GM23338 (cell line): ENCODE measurements around the gene VPS37B. TPM values are rescaled to one million over a fixed set of nuclear protein-coding genes. Genes with fewer than 3 reads are reported as not detected.

ENCODE experiments used
- ATAC-seq: fragments of 200-7000 bp; cut with Tn5 transposase; 3 replicates; pipeline ENCODE4 v1.9.1; 2020
- DNase-seq: peaks from one replicate; pipeline ENCODE4 v3.0.0-alpha.2; 2015; ENCODE audit warnings: low spot score
- H2AFZ ChIP-seq: fragments of 200-600 bp; sonication (generic); 2 replicates; pipeline ENCODE4 v1.8.0; 2016; ENCODE audit warnings: antibody characterized with exemption, mild to moderate bottlenecking, moderate library complexity
- H3F3A ChIP-seq: fragments of 200-600 bp; sonication (generic); replicated peaks from 2 replicates; pipeline ENCODE4 v1.8.0; 2017; ENCODE audit warnings: antibody characterized with exemption, mixed run types, low read depth
- H3K27ac ChIP-seq: fragments of 200-600 bp; sonication (generic); 2 replicates; pipeline ENCODE4 v1.6.1; 2016; ENCODE audit warnings: low read depth
- H3K27me3 ChIP-seq: fragments of 200-600 bp; sonication (generic); 2 replicates; pipeline ENCODE4 v1.8.0; 2016; ENCODE audit warnings: mild to moderate bottlenecking, mixed run types, moderate library complexity; ENCODE audit not compliant: insufficient read depth
- H3K36me3 ChIP-seq: fragments of 200-600 bp; sonication (generic); 2 replicates; pipeline ENCODE4 v1.8.0; 2016; ENCODE audit warnings: mild to moderate bottlenecking; ENCODE audit not compliant: insufficient read depth
- H3K4me1 ChIP-seq: fragments of 200-600 bp; sonication (generic); 2 replicates; pipeline ENCODE4 v1.8.0; 2016; ENCODE audit warnings: mild to moderate bottlenecking, moderate library complexity; ENCODE audit not compliant: insufficient read depth
- H3K4me2 ChIP-seq: fragments of 200-600 bp; sonication (generic); 2 replicates; pipeline ENCODE4 v1.7.1; 2017; ENCODE audit warnings: mixed run types
- H3K4me3 ChIP-seq: fragments of 200-600 bp; sonication (generic); 2 replicates; pipeline ENCODE4 v1.6.1; 2016; ENCODE audit warnings: mixed run types
- H3K79me2 ChIP-seq: fragments of 200-600 bp; sonication (generic); replicated peaks from 2 replicates; pipeline ENCODE4 v1.8.0; 2017; ENCODE audit warnings: mild to moderate bottlenecking; ENCODE audit not compliant: insufficient read depth
- H3K9me2 ChIP-seq: fragments of 200-600 bp; sonication (generic); 2 replicates; pipeline ENCODE4 v1.8.0; 2017; ENCODE audit not compliant: insufficient read depth
- H4K20me1 ChIP-seq: fragments of 200-600 bp; sonication (generic); replicated peaks from 2 replicates; pipeline ENCODE4 v1.8.0; 2017; ENCODE audit warnings: mild to moderate bottlenecking; ENCODE audit not compliant: insufficient read depth
- H3K27ac Mint-ChIP-seq: 2 replicates; pipeline ENCODE4 v1.8.0; 2020; ENCODE audit warnings: inconsistent platforms, mild to moderate bottlenecking, moderate library complexity, mixed read lengths
- H3K27me3 Mint-ChIP-seq: 3 replicates; pipeline ENCODE4 v1.8.0; 2022; ENCODE audit warnings: low read depth, mild to moderate bottlenecking, moderate library complexity, mixed read lengths, inconsistent platforms; ENCODE audit not compliant: insufficient read depth, poor library complexity
- H3K36me3 Mint-ChIP-seq: 3 replicates; pipeline ENCODE4 v1.8.0; 2021; ENCODE audit warnings: low read depth, mild to moderate bottlenecking, inconsistent platforms, moderate library complexity, mixed read lengths
- H3K4me1 Mint-ChIP-seq: 3 replicates; pipeline ENCODE4 v1.8.0; 2020; ENCODE audit warnings: mild to moderate bottlenecking, inconsistent platforms, mixed read lengths
- H3K4me3 Mint-ChIP-seq: 3 replicates; pipeline ENCODE4 v1.8.0; 2021; ENCODE audit warnings: moderate library complexity, mild to moderate bottlenecking, inconsistent platforms, mixed read lengths
- H3K9me3 Mint-ChIP-seq: 3 replicates; pipeline ENCODE4 v1.8.0; 2020; ENCODE audit warnings: moderate library complexity, mild to moderate bottlenecking, inconsistent platforms, mixed read lengths
- CREB1 ChIP-seq: fragments of 250-450 bp; sonication (Bioruptor Pico); IDR thresholded peaks from 2 replicates; pipeline ENCODE4 v1.5.0; 2020; ENCODE audit warnings: low read depth, mild to moderate bottlenecking, moderate library complexity
- CTCF ChIP-seq, 2 experiments: fragments of 200-600 bp in 1 of 2; sonication (generic) in 1 of 2; conservative IDR thresholded peaks; 2 replicates each; pipeline versions ENCODE4 v1.5.1 to v1.6.1; 2016 to 2017; ENCODE audit warnings: antibody characterized with exemption in 2 of 2, low read depth in 2 of 2, mild to moderate bottlenecking in 2 of 2, moderate library complexity in 1 of 2
- ETS1 ChIP-seq: IDR thresholded peaks from 2 replicates; pipeline ENCODE4 v1.6.1; 2016; ENCODE audit warnings: antibody characterized with exemption
- EZH2 ChIP-seq: fragments of 200-600 bp; sonication (generic); IDR thresholded peaks from one replicate; pipeline ENCODE4 v1.8.0; 2017; ENCODE audit warnings: antibody characterized with exemption, mild to moderate bottlenecking, low read depth; ENCODE audit not compliant: unreplicated experiment
- EZH2phosphoT487 ChIP-seq: fragments of 200-600 bp; sonication (generic); IDR thresholded peaks from one replicate; pipeline ENCODE4 v1.8.1; 2018; ENCODE audit warnings: antibody characterized with exemption; ENCODE audit not compliant: unreplicated experiment
- JUNB ChIP-seq: IDR thresholded peaks from one replicate; pipeline ENCODE4 v1.6.1; 2016; ENCODE audit warnings: antibody characterized with exemption; ENCODE audit not compliant: unreplicated experiment
- NANOG ChIP-seq: IDR thresholded peaks from 2 replicates; pipeline ENCODE4 v1.6.1; 2016; ENCODE audit warnings: antibody characterized with exemption, borderline replicate concordance
- REST ChIP-seq: IDR thresholded peaks from one replicate; pipeline ENCODE4 v1.6.1; 2018; ENCODE audit warnings: antibody characterized with exemption; ENCODE audit not compliant: unreplicated experiment
- ZNF114 ChIP-seq: fragments of 250-450 bp; sonication (Bioruptor Pico); IDR thresholded peaks from 2 replicates; pipeline ENCODE4 v1.5.0; 2020; ENCODE audit warnings: mild to moderate bottlenecking, moderate library complexity
- polyA plus RNA-seq: library from polyadenylated mRNA; unstranded; fragments of >200 nt; fragmentation: Nextera tagmentation; extraction: Ambion mirVana; gene quantifications from 2 replicates; pipeline ENCODE4 v1.2.1, GENCODE V29; 2016
- total RNA-seq: library from RNA; depleted of rRNA; stranded (reverse); fragments of >200 nt; shearing (Covaris generic); gene quantifications from 2 replicates; pipeline ENCODE4 v1.2.3, GENCODE V29; 2014

Gene VPS37B
- total and polyA plus RNA-seq, 2 experiments from 2014 or later = 6.7 to 10.9 TPM

GRCh38 chr12:122870163-122870842 is 25.6 kb downstream of the VPS37B start (continued):
- TF ChIP-seq CTCF (conservative IDR thresholded peaks at IDR 0.05; ENCODE audit: low read depth in 2 of 2) (no peak), JUNB (no peak), CREB1 (no peak), REST (no peak), ETS1 (no peak), EZH2phosphoT487 (no peak), EZH2 (no peak), NANOG (no peak), ZNF114 (CRISPR knock-in tag) (no peak)

GRCh38 chr12:122869207-122869973 is 26.5 kb downstream of the VPS37B start:
- TF ChIP-seq REST (no peak), CREB1 (no peak)
- no peaks in the 10 kb centered on the region for H3K9me2 ChIP-seq
- no peaks in the 10 kb centered on the region for H3K36me3 ChIP-seq
- no peak overlapping the region for H3K27ac ChIP-seq
- peaks cover 63% of the 10 kb centered on the region for H4K20me1 ChIP-seq
- H3K27ac Mint-ChIP-seq = no peak overlapping the region
- H3K79me2 ChIP-seq = peaks cover 2% of the 10 kb centered on the region
- ATAC-seq = no peak
- H3F3A ChIP-seq = no peaks in the 10 kb centered on the region; the same call in 1 of the 2 replicates
- no peak for DNase-seq
- H3K4me2 ChIP-seq = no peak overlapping the region
- no peak overlapping the region for H3K4me3 Mint-ChIP-seq
- peaks cover 64% of the 10 kb centered on the region for H3K27me3 ChIP-seq
- H3K9me3 Mint-ChIP-seq = no peaks in the 10 kb centered on the region
- H3K36me3 Mint-ChIP-seq = peaks cover 38% of the 10 kb centered on the region
- H3K4me1 Mint-ChIP-seq = peaks cover 26% of the 10 kb centered on the region
- H2AFZ ChIP-seq = no peak overlapping the region
- H3K27me3 Mint-ChIP-seq = peaks cover 85% of the 10 kb centered on the region
- no peak overlapping the region for H3K4me3 ChIP-seq
- peaks cover 21% of the 10 kb centered on the region for H3K4me1 ChIP-seq
